ENCODE data around the gene RHOT1.

Gene RHOT1

GRCh38 chr17:32268734-32269288, 126.5 kb downstream of the RHOT1 start:
- DNase-seq (ENCODE audit: low read depth, low spot score), result no peak

GRCh38 chr17:32269377-32269776, 127.1 kb downstream of the RHOT1 start:
- no peak for DNase-seq (ENCODE audit: low read depth, low spot score)

GRCh38 chr17:32271844-32272243, 129.5 kb downstream of the RHOT1 start:
- DNase-seq (ENCODE audit: low read depth, low spot score), result no peak

GRCh38 chr17:32274101-32274500, 131.8 kb downstream of the RHOT1 start:
- DNase-seq (ENCODE audit: low read depth, low spot score), result no peak

- no peak for DNase-seq (ENCODE audit: low read depth, low spot score)
These were observed 132.3 kb downstream of the RHOT1 start for GRCh38 chr17:32274643-32275042.

Measured in brain pericyte (primary cell).